A172 (cell line): ENCODE measurements around the gene ZNF669. TPM values are rescaled to one million over a fixed set of nuclear protein-coding genes. Genes with fewer than 3 reads are reported as not detected.
A peak's percentile ranks its signal among the peaks of the same experiment; 100 is the strongest.
"Not testable (repeated sequence)": the region's sequence is repeated elsewhere in the genome, so short reads cannot be mapped to it uniquely, and the experiment has no call there.

Experiments
- DNase-seq: peaks from one replicate; pipeline ENCODE4 v3.0.0-alpha.2; 2015; ENCODE audit warnings: low spot score
- total RNA-seq: library from RNA; depleted of rRNA; stranded (reverse); fragments of >200 nt; shearing (Covaris generic); gene quantifications from 2 replicates; pipeline ENCODE4 v1.2.3, GENCODE V29; 2014; rRNA removed

ZNF669 gene
- 14.9 and 22.8 TPM in 2 replicates for total RNA-seq

DNA sequence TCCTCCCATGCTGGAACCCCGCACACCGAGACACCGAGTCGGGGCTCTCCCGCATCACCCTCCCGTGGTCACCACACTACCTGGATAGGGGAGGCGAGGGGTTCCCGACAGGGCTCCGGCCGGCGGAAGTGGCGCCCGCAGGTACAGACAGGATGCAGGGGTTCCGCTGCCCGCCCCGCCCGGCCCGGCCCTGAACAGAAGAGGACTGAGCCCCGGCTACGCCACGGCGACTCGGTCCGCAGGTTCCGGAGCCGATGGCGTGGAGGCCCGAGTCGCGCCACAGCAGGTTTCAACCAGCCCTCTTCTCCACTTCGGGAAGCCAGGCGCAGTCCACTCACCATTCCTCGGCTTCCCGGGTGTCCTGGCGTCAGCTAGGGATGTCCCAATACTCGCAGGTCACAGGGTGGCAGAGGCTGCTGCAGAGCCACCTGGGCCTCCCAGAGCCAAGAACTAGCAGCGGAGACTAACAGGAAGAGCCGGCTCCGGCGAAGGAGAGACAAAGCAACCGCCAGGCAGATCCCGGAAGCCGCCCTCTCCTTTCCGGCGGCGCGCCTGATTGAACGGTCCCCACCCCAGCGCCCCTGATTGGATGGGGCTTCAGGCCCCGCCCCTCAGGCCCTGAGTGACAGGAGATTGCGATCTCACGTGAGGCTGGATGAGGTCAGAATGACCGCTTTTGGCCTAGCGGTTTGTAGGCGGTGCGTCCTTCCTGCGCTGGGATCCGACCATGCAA lies at the start of gene ZNF669:
ZNF669 (minus strand) TSS at position 498 of the 733 bp plus-strand sequence; CDS start at position 341, 157 bp downstream.
- DNase-seq: peak; percentile 98

DNA sequence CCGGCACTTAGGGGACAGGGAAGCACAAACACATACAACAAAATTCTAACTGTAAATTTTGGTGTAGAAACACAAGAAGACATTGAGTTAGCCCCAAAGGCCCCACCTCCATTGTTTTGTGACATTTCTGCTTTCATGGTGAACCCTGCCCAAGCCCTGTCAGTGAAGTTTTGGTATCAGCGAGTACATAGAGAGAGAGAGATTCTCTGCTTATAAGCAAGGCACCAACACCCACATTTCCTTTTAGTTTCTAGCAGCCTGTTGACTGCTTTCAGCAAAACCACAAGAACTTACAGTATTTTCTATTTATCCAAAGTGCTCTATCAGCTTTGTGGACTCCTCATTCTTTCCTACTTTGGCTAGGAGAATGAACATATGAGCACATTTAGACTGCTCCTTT lies 43.6 kb upstream of the ZNF669 start:
- DNase-seq: no peak

DNA sequence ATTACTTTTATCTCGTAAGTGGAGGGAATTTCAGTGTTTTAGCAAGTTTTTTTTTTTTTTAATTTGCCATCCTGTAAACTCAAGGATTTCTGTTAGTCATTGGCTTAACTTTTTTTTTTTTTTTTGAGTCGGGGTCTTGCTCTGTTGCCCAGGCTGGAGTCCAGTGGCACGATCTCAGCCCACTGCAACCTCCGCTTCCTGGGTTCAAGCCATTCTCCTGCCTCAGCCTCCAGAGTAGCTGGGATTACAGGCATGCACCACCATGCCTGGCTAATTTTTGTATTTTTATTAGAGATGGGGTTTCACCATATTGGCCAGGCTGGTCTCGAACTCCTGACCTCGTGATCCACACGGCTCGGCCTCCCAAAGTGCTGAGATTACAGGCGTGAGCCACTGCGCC lies 43.0 kb upstream of the ZNF669 start:
- DNase-seq: not testable (repeated sequence)

- no peak for DNase-seq
Measured at GRCh38 chr1:247146671-247147070, 42.5 kb upstream of the ZNF669 start.

DNA sequence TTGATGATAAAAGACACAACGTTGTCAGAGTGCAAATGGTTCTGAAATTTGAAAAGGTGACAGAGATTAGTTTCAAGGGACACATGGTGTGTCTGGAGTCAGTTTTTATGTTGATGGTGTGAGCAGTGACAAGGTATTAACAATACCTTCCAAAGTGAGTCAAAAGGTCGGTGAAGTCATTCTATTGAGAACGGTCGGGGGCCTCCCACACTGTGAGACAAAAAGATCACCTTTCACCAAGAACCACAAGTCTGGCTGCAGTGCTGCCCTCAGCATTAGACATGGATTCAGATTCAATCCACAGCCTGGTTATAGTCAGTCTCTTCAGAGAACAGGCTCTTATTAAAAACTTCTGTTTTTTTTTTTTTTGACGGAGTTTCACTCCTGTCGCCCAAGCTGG lies 41.1 kb upstream of the ZNF669 start:
- no peak for DNase-seq

DNA sequence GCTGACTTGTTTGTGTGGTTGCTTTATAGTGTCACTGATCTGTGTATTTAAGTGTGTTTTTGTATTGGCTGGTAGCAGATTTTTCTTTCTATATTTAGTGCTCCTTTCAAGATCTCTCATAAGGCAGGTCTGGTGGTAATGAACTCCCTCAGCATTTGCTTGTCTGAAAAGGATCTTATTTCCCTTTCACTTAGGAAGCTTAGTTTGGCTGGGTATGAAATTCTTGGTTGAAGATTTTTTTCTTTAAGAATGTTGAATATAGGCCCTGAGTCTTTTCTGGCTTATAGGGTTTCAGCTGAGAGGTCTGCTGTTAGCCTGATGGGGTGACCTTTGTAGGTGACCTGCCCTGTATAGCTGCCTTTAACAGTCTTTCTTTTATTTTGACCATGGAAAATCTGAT lies 35.4 kb upstream of the ZNF669 start:
- DNase-seq: not testable (repeated sequence)

GRCh38 chr1:247131236-247131635 lies 27.1 kb upstream of the ZNF669 start:
- DNase-seq: no peak

DNA sequence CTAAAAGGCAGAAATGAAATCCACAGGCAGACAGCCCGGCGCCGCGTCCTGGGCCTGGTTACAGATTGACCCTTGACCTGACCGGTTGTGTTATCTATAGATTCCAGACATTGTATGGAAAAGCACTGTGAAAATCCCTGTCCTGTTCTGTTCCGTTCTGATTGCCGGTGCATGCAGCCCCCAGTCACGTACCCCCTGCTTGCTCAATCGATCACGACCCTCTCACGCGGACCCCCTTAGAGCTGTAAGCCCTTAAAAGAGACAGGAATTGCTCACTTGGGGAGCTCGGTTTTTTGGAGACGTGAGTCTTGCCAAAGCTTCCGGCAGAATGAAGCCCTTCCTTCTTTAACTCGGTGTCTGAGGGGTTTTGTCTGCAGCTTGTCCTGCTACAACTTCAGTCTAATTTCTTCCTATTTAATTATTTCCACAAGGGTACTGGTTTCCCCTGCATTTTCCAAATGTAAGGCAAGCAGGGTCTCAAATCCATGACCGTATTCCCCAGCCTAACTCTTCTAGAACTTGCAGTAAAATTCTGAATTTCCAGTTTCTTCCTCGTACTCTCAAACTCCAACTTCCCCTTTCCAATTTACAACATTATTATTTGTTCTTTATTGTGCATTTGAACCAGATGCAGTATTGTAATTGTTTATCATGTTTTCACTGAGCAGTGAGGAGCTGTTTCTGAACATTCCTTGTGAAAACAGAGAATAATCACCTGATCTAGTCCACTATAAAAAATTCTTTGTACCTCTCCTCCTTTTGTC lies 23.5 kb upstream of the ZNF669 start:
- DNase-seq: not testable (repeated sequence)

DNA sequence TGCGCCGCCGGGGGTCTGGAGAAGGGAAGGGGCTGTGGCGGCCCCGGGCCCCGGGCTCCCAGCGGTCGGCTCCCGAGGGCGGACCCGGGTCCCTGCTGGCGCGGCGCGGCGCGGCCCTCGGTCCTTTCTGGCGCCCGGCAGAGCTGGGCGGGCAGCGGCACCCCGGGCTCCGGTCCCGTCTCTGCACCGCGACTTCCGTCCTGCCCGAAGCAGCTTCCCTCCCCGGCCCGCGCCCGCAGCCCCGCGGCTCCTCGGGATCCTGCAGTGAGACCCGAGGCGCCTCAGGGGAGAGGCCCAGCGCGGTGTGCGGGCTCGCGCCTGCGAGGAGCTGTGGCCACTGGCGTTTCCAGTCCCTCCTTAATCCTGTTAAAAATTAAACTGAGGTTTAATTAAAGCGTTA lies 22.4 kb upstream of the ZNF669 start:
- not testable (repeated sequence) for DNase-seq

GRCh38 chr1:247126166-247126565 lies 22.0 kb upstream of the ZNF669 start:
- not testable (repeated sequence) for DNase-seq

DNA sequence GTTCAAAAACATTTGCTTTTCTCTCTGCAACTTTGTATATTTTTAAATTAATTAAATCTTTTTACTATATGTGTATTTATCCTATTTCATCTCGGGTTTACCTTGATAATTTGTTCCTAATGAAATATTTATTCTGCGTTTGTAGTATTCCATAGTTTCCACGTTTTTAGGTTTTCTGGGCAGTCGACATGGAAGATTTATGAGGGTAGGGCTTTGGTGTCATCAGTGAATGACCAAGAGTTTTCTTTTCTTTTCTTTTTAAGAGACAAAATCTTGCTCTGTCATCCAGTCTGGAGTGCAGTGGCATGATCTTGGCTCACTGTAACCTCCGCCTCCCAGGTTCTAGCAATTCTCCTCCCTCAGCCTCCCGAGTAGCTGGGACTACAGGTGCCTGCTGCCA lies 17.2 kb upstream of the ZNF669 start:
- no peak for DNase-seq

GRCh38 chr1:247120408-247120668 lies 16.2 kb upstream of the ZNF669 start:
- not testable (repeated sequence) for DNase-seq

DNA sequence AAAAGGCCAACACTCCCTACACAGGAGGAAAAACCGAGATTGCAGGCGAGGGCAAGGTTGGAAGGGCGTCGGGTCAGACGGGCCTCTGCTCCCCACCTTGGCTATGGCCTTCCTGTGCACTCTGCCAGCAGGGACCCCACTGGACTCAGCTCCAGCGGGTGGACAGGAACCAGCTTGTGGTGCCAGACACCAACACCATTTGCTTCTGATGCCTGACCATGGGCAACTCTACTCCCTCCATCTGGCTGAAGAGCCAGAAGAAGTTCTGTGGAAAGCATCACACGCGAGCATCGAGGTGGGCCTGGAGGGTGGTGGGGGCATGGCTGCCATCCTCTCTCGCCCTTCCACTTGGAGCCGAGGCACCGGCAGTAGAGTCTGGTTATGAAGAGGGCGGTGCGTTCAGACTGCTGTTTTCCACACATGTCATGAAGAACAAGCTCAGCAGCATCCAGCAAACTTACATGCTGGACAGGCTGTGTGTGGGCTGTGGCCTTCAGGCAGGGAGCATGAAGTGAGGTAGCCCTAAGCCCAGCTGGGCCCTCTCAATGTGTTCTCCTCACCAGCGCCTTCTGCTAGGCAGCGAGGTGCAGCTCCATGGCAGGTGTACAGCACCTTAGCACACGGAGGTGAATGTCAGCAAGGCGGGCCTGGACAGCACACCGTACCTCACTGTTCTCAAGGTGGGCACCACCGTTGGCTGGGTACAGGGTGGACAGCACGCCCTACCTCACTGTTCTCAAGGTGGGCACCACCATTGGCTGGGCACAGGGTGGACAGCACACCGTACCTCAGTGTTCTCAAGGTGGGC lies 15.6 kb upstream of the ZNF669 start:
- DNase-seq: no peak

DNA sequence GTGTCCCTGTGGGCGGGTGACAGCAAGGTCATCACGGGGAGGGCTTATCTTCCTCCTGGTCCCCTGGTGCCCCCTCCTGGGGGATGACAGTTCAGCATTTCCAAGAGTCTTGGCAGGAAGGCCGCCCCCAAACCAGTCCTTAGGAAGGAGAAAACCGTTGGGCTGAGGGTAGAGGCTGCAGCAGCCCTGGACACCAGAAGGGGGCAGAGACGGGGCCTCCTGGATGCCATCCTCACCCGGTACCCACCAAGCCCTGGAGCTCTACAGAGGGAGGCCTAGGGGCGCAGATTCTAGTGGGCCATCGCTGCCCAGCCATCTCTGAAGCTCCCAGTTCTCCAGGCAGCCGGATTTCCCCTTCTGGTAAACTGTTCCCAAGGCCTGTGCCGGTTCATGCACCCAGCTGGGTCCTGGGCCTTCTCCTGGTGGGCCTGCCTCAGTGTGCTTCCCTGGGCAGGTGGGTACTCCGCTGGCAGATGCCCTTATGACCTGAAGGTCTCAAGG lies 14.8 kb upstream of the ZNF669 start:
- no peak for DNase-seq

DNA sequence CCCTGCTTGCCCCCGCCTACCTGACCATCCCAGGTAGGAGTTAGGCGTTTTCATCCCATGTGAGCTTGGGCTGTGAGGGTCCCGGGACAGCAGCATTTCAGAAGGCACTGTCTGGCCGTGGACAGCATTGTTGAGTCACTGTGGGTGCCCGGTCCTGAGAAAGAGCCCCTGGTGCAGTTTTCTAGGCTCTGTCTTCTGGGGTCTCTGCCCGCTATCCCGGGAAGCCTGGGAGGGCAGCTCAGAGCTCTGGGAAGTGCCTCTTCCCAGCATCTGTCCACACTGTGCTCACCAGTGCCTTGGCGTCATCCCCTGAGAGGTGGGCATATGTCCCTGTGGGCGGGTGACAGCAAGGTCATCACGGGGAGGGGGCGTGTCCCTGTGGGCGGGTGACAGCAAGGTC lies 11.4 kb upstream of the ZNF669 start:
- no peak for DNase-seq

GRCh38 chr1:247115141-247115510 lies 11.0 kb upstream of the ZNF669 start:
- no peak for DNase-seq

DNA sequence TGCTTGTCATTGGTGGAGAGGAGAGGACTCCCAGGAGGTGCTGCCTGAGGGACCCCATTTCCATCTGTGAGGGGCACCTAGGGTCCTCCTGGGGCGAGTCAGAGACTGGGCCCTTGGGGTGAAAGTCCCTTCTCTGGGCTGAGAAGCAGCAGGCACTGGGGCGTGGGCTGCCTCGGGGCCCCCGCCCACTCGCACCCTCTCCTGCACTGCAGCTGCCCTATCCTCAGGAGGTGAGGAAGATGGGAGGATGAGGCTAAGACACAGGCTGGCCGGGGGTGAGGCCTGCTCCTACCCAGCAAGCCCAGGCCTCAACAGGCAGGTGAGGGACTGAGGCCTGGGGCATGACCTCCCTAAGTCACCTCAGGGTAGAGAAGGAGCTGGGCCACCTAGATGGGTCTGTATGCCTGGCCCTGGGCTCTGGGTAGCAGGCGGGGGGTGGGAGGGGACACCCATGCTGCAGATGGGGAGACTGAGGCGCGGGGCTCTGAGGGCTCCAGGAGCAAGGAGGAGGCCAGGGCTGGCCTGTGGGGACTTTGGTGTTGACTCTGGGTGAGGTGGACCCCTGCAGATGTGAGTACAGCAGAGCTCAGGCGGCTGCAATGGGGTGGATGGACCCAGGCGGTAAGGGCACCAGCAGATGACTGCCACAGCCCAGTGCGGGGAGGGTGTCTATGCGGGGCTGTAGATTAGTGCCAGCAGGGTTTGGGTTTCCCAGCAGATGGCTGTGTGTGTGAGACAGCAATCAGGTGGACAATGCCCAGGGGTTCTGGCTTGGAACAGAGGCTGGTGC lies 10.4 kb upstream of the ZNF669 start:
- DNase-seq: no peak

- DNase-seq: no peak
Measured at GRCh38 chr1:247113733-247114271, 9.6 kb upstream of the ZNF669 start.

DNA sequence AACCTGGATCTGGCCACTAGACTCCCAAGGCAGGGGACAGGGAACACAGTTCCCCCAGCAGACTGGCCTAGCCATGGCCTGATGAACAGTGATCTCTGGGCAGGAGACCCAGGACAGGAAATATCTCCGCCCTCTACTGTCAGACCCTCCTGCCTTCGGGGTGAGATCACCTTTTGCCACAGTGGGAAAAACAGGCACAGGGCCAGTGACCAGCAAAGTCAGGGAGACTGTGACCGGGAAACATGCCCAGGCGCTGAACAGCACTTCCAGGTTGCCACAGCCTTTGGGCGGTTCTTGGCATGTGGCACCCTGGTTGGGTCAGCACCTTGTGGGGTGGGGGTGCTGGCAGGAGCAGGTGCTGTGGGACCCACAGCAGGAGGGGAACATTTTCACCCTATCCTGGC lies 8.9 kb upstream of the ZNF669 start:
- DNase-seq: peak; percentile 42

GRCh38 chr1:247112479-247112781 lies 8.3 kb upstream of the ZNF669 start:
- no peak for DNase-seq

- no peak for DNase-seq
Measured at GRCh38 chr1:247111700-247112478, 7.7 kb upstream of the ZNF669 start.
